Tibial nerve (tissue), 4 donors: ENCODE results near the gene RHOH. TPM values are rescaled to one million over a fixed set of nuclear protein-coding genes. Genes with fewer than 3 reads are reported as not detected.

Experiments used
- DNase-seq, 2 donors: peaks; one replicate each; pipeline ENCODE4 v3.0.0-alpha.2; 2019; ENCODE audit warnings: low spot score in 2 of 2
- H3K27ac ChIP-seq, 4 donors: fragments of 200-600 bp; sonication (generic) in 3 of 4; one replicate each; pipeline ENCODE4 v1.5.1; 2017 to 2019; ENCODE audit warnings: mild to moderate bottlenecking in 1 of 4
- H3K27me3 ChIP-seq, 2 donors: fragments of 200-600 bp; sonication (generic) in 1 of 2; one replicate each; pipeline versions ENCODE4 v1.5.1 to v1.6.0; 2017 to 2019
- H3K36me3 ChIP-seq, 3 donors: fragments of 200-600 bp; sonication (generic); one replicate each; pipeline ENCODE4 v1.5.1; 2018 to 2019
- H3K4me1 ChIP-seq, 4 donors: fragments of 200-600 bp; sonication (generic) in 3 of 4; one replicate each; pipeline ENCODE4 v1.5.1; 2017 to 2019
- H3K4me3 ChIP-seq, 4 donors: fragments of 200-600 bp; sonication (generic) in 3 of 4; one replicate each; pipeline ENCODE4 v1.5.1; 2017 to 2019; ENCODE audit warnings: mild to moderate bottlenecking in 1 of 4, moderate library complexity in 1 of 4
- H3K9me3 ChIP-seq, 4 donors: fragments of 200-600 bp; sonication (generic) in 3 of 4; one replicate each; pipeline ENCODE4 v1.5.1; 2017 to 2019
- CTCF ChIP-seq, 5 experiments: fragments of 200-600 bp in 3 of 5; fragments of 450-650 bp in 2 of 5; sonication (generic) in 3 of 5; IDR thresholded peaks; one replicate each; pipeline ENCODE4 v1.5.1; 2016 to 2019; ENCODE audit warnings: antibody characterized with exemption in 5 of 5, mild to moderate bottlenecking in 3 of 5, moderate library complexity in 2 of 5
- EP300 ChIP-seq, 2 donors: sonication (generic); formaldehyde crosslinking; IDR thresholded peaks; one replicate each; pipeline ENCODE4 v1.6.1; 2017; ENCODE audit warnings: antibody characterized with exemption in 2 of 2, mild to moderate bottlenecking in 1 of 2
- POLR2A ChIP-seq, 2 donors: fragments of 450-650 bp; IDR thresholded peaks; one replicate each; pipeline ENCODE4 v1.6.1; 2017; ENCODE audit warnings: antibody characterized with exemption in 2 of 2, mild to moderate bottlenecking in 2 of 2, moderate library complexity in 2 of 2
- WGBS, 2 donors: methylation state at CpG; one replicate each; pipeline ENCODE4 v1.1.5; 2018; 5-methylcytosine and 5-hydroxymethylcytosine counted together
- total RNA-seq, 4 donors: library from RNA; depleted of rRNA; stranded (reverse); fragments of >200 nt; gene quantifications; one replicate each; pipeline ENCODE4 v1.1.0, GENCODE V29; 2016

RHOH gene
- total RNA-seq, 4 donors from 2014 or later, result 0.30 to 2.2 (median 1.0) TPM

GRCh38 chr4:40180356-40180755 is 16.5 kb upstream of the RHOH start:
- TF ChIP-seq EP300 (IDR thresholded peaks at IDR 0.05), result no peak
- no peak for TF ChIP-seq CTCF (IDR thresholded peaks at IDR 0.05)
- no peak for TF ChIP-seq POLR2A (IDR thresholded peaks at IDR 0.05)

GRCh38 chr4:40182001-40182400 is 14.8 kb upstream of the RHOH start:
- Histone ChIP-seq H3K9me3 (no peaks in the 10 kb centered on the region), H3K36me3 (no peaks in the 10 kb centered on the region), H3K4me3 (no peak overlapping the region), H3K27ac (no peak overlapping the region), H3K4me1 (no peaks in the 10 kb centered on the region), H3K27me3 (no peaks in the 10 kb centered on the region)
- 77 to 85% methylated on average over 4 of the region's 4 CpGs for WGBS, 2 donors
- DNase-seq, result no peak
- no peak for TF ChIP-seq CTCF (IDR thresholded peaks at IDR 0.05)

More at GRCh38 chr4:40180356-40180755, 16.5 kb upstream of the RHOH start:
- Histone ChIP-seq H3K27me3 (no peaks in the 10 kb centered on the region), H3K36me3 (no peaks in the 10 kb centered on the region), H3K4me3 (no peak overlapping the region), H3K9me3 (no peaks in the 10 kb centered on the region), H3K27ac (no peak overlapping the region), H3K4me1 (no peaks in the 10 kb centered on the region)
- WGBS, 2 donors, result 43 to 48% methylated on average over 1 of the region's 1 CpG
- DNase-seq, result no peak

- 90 to 94% methylated on average over 3 of the region's 3 CpGs for WGBS, 2 donors
- no peaks in the 10 kb centered on the region for H3K4me1 ChIP-seq
- DNase-seq, result no peak
Measured at GRCh38 chr4:40182954-40183353, 13.9 kb upstream of the RHOH start.

GRCh38 chr4:40183615-40184411 is 13.0 kb upstream of the RHOH start:
- no peak for TF ChIP-seq POLR2A (IDR thresholded peaks at IDR 0.05)
- TF ChIP-seq EP300 (IDR thresholded peaks at IDR 0.05), result no peak
- no peak for TF ChIP-seq CTCF (IDR thresholded peaks at IDR 0.05)
- DNase-seq, result no peak
- WGBS, 2 donors, result 87% methylated on average over 12 of the region's 12 CpGs
- Histone ChIP-seq H3K27me3 (no peaks in the 10 kb centered on the region), H3K27ac (peak overlapping the region in 1 of 4 donors; percentile 23), H3K9me3 (no peaks in the 10 kb centered on the region), H3K4me3 (no peak overlapping the region), H3K4me1 (no peaks in the 10 kb centered on the region), H3K36me3 (no peaks in the 10 kb centered on the region)

More at GRCh38 chr4:40182954-40183353, 13.9 kb upstream of the RHOH start:
- TF ChIP-seq POLR2A (IDR thresholded peaks at IDR 0.05) (no peak), CTCF (IDR thresholded peaks at IDR 0.05) (no peak), EP300 (IDR thresholded peaks at IDR 0.05) (no peak)
- H3K36me3 ChIP-seq, result no peaks in the 10 kb centered on the region
- H3K9me3 ChIP-seq, result no peaks in the 10 kb centered on the region
- H3K4me3 ChIP-seq, result no peak overlapping the region
- H3K27me3 ChIP-seq, result no peaks in the 10 kb centered on the region
- no peak overlapping the region for H3K27ac ChIP-seq

GRCh38 chr4:40185830-40186664 is 10.8 kb upstream of the RHOH start:
- no peak for DNase-seq
- WGBS, 2 donors, result 69 to 80% methylated on average over 5 of the region's 5 CpGs
- H3K27me3 ChIP-seq, result no peaks in the 10 kb centered on the region
- H3K4me3 ChIP-seq, result no peak overlapping the region
- H3K4me1 ChIP-seq, result no peaks in the 10 kb centered on the region
- no peaks in the 10 kb centered on the region for H3K9me3 ChIP-seq
- H3K27ac ChIP-seq, result peak overlapping the region in 1 of 4 donors; percentile 37
- H3K36me3 ChIP-seq, result no peaks in the 10 kb centered on the region
- TF ChIP-seq EP300 (IDR thresholded peaks at IDR 0.05) (no peak), POLR2A (IDR thresholded peaks at IDR 0.05) (no peak), CTCF (IDR thresholded peaks at IDR 0.05) (no peak)
